ENCODE results near the gene SRGAP3. TPM values are rescaled to one million over a fixed set of nuclear protein-coding genes. Genes with fewer than 3 reads are reported as not detected.

Gene SRGAP3
- total RNA-seq, 1 donor from 2014 or later = 1.6 TPM

GRCh38 chr3:9253327-9253726, 3.9 kb upstream of the SRGAP3 start:
- intact Hi-C loops (cut with micrococcal nuclease) = no loop called here

GRCh38 chr3:9251055-9251786, 1.8 kb upstream of the SRGAP3 start:
- intact Hi-C loops (cut with micrococcal nuclease) = no loop called here

- intact Hi-C loops (cut with micrococcal nuclease) = no loop called here
These were observed 790 bp upstream of the SRGAP3 start for GRCh38 chr3:9250236-9250635.

GRCh38 chr3:9248522-9249271, 749 bp downstream of the SRGAP3 start:
- intact Hi-C loops (cut with micrococcal nuclease) = loop anchor here (1.0 kb wide), 7 partner anchors 24 to 285 kb away; partner anchors contain the start of gene RAD18

GRCh38 chr3:9247941-9248521, 1.4 kb downstream of the SRGAP3 start:
- intact Hi-C loops (cut with micrococcal nuclease) = no loop called here

- intact Hi-C loops (cut with micrococcal nuclease) = no loop called here
These were observed 2.0 kb downstream of the SRGAP3 start for GRCh38 chr3:9247361-9247940.

- intact Hi-C loops (cut with micrococcal nuclease) = no loop called here
These were observed 3.3 kb downstream of the SRGAP3 start for GRCh38 chr3:9246189-9246588.

GRCh38 chr3:9244495-9245183, 4.8 kb downstream of the SRGAP3 start:
- intact Hi-C loops (cut with micrococcal nuclease) = no loop called here

- intact Hi-C loops (cut with micrococcal nuclease) = no loop called here
These were observed 7.5 kb downstream of the SRGAP3 start for GRCh38 chr3:9241956-9242355.

GRCh38 chr3:9239680-9240079, 9.8 kb downstream of the SRGAP3 start:
- intact Hi-C loops (cut with micrococcal nuclease) = no loop called here

- intact Hi-C loops (cut with micrococcal nuclease) = no loop called here
These were observed 10.6 kb downstream of the SRGAP3 start for GRCh38 chr3:9238721-9239295.

GRCh38 chr3:9238276-9238675, 11.2 kb downstream of the SRGAP3 start:
- intact Hi-C loops (cut with micrococcal nuclease) = no loop called here

- intact Hi-C loops (cut with micrococcal nuclease) = no loop called here
These were observed 15.4 kb downstream of the SRGAP3 start for GRCh38 chr3:9233814-9234600.

- intact Hi-C loops (cut with micrococcal nuclease) = no loop called here
These were observed 16.3 kb downstream of the SRGAP3 start for GRCh38 chr3:9233101-9233500.

- intact Hi-C loops (cut with micrococcal nuclease) = no loop called here
These were observed 17.5 kb downstream of the SRGAP3 start for GRCh38 chr3:9231937-9232336.

GRCh38 chr3:9231471-9231870, 18.0 kb downstream of the SRGAP3 start:
- intact Hi-C loops (cut with micrococcal nuclease) = no loop called here

GRCh38 chr3:9231006-9231405, 18.4 kb downstream of the SRGAP3 start:
- intact Hi-C loops (cut with micrococcal nuclease) = no loop called here

GRCh38 chr3:9230596-9230995, 18.9 kb downstream of the SRGAP3 start:
- intact Hi-C loops (cut with micrococcal nuclease) = no loop called here

GRCh38 chr3:9229879-9230278, 19.6 kb downstream of the SRGAP3 start:
- intact Hi-C loops (cut with micrococcal nuclease) = no loop called here

GRCh38 chr3:9229325-9229724, 20.1 kb downstream of the SRGAP3 start:
- intact Hi-C loops (cut with micrococcal nuclease) = no loop called here

Measured in T-helper 1 cell treated with Interleukin-12 subunit alpha and Interleukin-12 subunit beta and Interleukin-4 antibody, amounts not matched to agents 30 ng/mL and 1 ng/mL, for 36 hours (primary cell).